ENCODE data around the gene SLF2.

Gene SLF2

GRCh38 chr10:101000915-101001658, 88.3 kb downstream of the SLF2 start:
- no peak for DNase-seq

GRCh38 chr10:101001659-101002035, 88.9 kb downstream of the SLF2 start:
- DNase-seq, result no peak

GRCh38 chr10:101002456-101002855, 89.7 kb downstream of the SLF2 start:
- no peak for DNase-seq

- no peak for DNase-seq
Measured at GRCh38 chr10:101003639-101004206, 91.0 kb downstream of the SLF2 start.

- no peak for DNase-seq
Measured at GRCh38 chr10:101005361-101005760, 92.6 kb downstream of the SLF2 start.

GRCh38 chr10:101005869-101006567, 93.3 kb downstream of the SLF2 start:
- DNase-seq, result no peak

- DNase-seq, result no peak
Measured at GRCh38 chr10:101006593-101007098, 93.9 kb downstream of the SLF2 start.

- DNase-seq, result no peak
Measured at GRCh38 chr10:101007099-101007711, 94.4 kb downstream of the SLF2 start.

DNA sequence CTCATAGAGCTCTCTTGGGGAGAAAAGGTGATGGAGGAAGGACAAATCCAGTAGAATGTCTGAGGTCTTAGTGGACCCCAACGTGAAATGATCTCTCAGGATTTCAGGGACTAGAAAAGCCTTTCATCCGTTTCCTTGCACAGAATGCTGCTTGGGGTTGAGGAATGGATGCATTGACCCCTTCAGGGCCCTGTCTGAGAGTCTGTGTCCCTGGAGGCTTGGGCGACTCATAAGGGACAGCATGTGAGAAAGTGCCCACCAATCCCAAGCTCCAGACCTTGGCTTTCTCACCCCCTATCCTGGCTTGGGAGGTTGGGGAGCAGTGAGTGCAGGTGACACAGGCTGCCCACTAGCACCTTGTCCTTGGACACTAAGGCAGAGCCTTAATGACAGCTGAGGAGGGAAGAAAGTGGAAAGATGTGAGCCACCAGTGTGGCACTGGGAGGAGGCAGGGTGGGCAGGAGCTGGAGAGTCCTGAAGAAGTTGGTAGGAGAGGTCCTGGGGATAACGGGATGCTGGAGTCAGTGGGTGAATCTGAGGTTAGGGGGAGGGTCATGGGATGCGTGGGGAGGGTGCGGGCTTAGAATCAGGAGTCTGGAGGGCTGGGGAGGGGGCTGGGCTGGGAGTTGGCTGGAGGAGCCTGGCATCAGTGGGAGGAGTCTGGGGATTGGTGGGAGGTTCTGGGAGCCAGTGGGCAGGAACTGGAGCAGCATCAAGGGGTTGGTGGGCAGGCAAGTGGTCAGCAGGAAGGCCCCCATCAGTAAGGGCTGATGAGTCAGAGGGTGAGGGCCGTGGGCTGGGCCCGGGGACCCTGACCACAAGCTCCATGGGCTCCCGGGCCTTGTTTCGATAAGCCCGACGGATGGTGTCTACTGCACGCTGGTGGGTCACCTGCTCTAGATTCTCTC, 95.4 kb downstream of the SLF2 start:
- no peak for DNase-seq

GRCh38 chr10:101008823-101009423, 96.2 kb downstream of the SLF2 start:
- no peak for DNase-seq

DNA sequence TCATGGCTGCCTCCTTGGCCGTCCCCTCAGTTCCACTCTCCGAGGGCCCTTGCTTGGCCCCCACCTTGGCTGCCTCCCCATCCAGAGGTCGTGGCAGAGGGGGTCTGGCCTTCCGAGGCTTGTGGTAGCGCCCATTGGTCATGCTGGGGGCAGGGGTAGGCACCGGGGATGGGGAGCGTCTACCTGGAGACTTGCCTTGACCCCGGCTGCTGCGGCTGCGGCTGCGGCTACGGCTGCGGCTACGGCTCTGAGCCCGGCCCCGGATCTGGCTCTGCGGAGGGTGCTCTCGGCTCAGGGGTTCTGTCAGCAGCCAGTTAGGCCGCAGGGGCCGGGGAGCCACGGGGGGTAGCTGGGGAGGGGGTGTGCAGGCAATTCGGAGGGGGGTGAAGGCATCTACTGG, 97.6 kb downstream of the SLF2 start:
- no peak for DNase-seq

GRCh38 chr10:101011517-101012423, 99.0 kb downstream of the SLF2 start:
- no peak for DNase-seq

- peak; percentile 85 for DNase-seq
Measured at GRCh38 chr10:101012525-101013364, 100.0 kb downstream of the SLF2 start.

GRCh38 chr10:101013365-101013825, 100.6 kb downstream of the SLF2 start:
- DNase-seq, result no peak

GRCh38 chr10:101014230-101014884, 101.6 kb downstream of the SLF2 start:
- DNase-seq, result peak; percentile 86

All from CD4-positive, alpha-beta T cell treated with Interleukin-17A for 4 hours (primary cell).